ENCODE results near the gene OR2AP1. TPM values are rescaled to one million over a fixed set of nuclear protein-coding genes. Genes with fewer than 3 reads are reported as not detected.
"Not testable (repeated sequence)": the region's sequence is repeated elsewhere in the genome, so short reads cannot be mapped to it uniquely, and the experiment has no call there.

Gene OR2AP1
- total RNA-seq, 1 donor from 2014 or later, result not detected

- intact Hi-C loops (cut with DNase I), result no loop called here
- no peak overlapping the region for H3K27ac ChIP-seq
- no peaks in the 10 kb centered on the region for H3K36me3 ChIP-seq
- H3K4me1 ChIP-seq, result no peaks in the 10 kb centered on the region
- DNase-seq (no peak), ATAC-seq (no peak)
- no peaks in the 10 kb centered on the region for H3K27me3 ChIP-seq (ENCODE audit: low read depth)
- no peak for TF ChIP-seq CTCF (IDR thresholded peaks at IDR 0.05)
- H3K9me3 ChIP-seq, result no peaks in the 10 kb centered on the region
- H3K4me3 ChIP-seq, result no peak overlapping the region
These were observed 9.8 kb downstream of the OR2AP1 start for GRCh38 chr12:55582066-55582465.

- Histone ChIP-seq H3K4me1 (no peaks in the 10 kb centered on the region), H3K27ac (no peak overlapping the region), H3K4me3 (no peak overlapping the region), H3K9me3 (no peaks in the 10 kb centered on the region), H3K36me3 (no peaks in the 10 kb centered on the region), H3K27me3 (ENCODE audit: low read depth) (no peaks in the 10 kb centered on the region)
- TF ChIP-seq CTCF (IDR thresholded peaks at IDR 0.05), result no peak
- no peak for ATAC-seq
- no peak for DNase-seq
- intact Hi-C loops (cut with DNase I), result no loop called here
These were observed 13.5 kb downstream of the OR2AP1 start for GRCh38 chr12:55585817-55586216.

- DNase-seq; ATAC-seq; H3K27ac ChIP-seq; H3K27me3 ChIP-seq (ENCODE audit: low read depth); H3K36me3 ChIP-seq; H3K9me3 ChIP-seq; H3K4me1 ChIP-seq; H3K4me3 ChIP-seq; intact Hi-C loops (cut with DNase I): not testable (repeated sequence)
These were observed 17.9 kb downstream of the OR2AP1 start for GRCh38 chr12:55590152-55590551.

- Histone ChIP-seq H3K4me3 (no peak overlapping the region), H3K9me3 (no peaks in the 10 kb centered on the region), H3K27ac (no peak overlapping the region), H3K27me3 (ENCODE audit: low read depth) (no peaks in the 10 kb centered on the region), H3K4me1 (no peaks in the 10 kb centered on the region), H3K36me3 (no peaks in the 10 kb centered on the region)
- intact Hi-C loops (cut with DNase I), result no loop called here
- ATAC-seq (no peak), DNase-seq (no peak)
- no peak for TF ChIP-seq CTCF (IDR thresholded peaks at IDR 0.05)
These were observed 35.7 kb downstream of the OR2AP1 start for GRCh38 chr12:55607821-55608594.

GRCh38 chr12:55610598-55610997 is 38.3 kb downstream of the OR2AP1 start:
- H3K4me3 ChIP-seq, result no peak overlapping the region
- ATAC-seq (no peak), DNase-seq (no peak)
- TF ChIP-seq CTCF (IDR thresholded peaks at IDR 0.05), result no peak
- H3K27ac ChIP-seq, result no peak overlapping the region
- H3K9me3 ChIP-seq, result peaks cover 13% of the 10 kb centered on the region
- H3K27me3 ChIP-seq (ENCODE audit: low read depth), result no peaks in the 10 kb centered on the region
- no peaks in the 10 kb centered on the region for H3K36me3 ChIP-seq
- no peaks in the 10 kb centered on the region for H3K4me1 ChIP-seq
- intact Hi-C loops (cut with DNase I), result no loop called here

- Histone ChIP-seq H3K4me3 (no peak overlapping the region), H3K27me3 (ENCODE audit: low read depth) (no peaks in the 10 kb centered on the region), H3K27ac (no peak overlapping the region), H3K9me3 (peaks cover 20% of the 10 kb centered on the region), H3K4me1 (no peaks in the 10 kb centered on the region), H3K36me3 (no peaks in the 10 kb centered on the region)
- DNase-seq (no peak), ATAC-seq (peak; percentile 73 to 94)
- intact Hi-C loops (cut with DNase I), result no loop called here
- TF ChIP-seq CTCF (IDR thresholded peaks at IDR 0.05), result no peak
These were observed 40.4 kb downstream of the OR2AP1 start for GRCh38 chr12:55612646-55613045.
